ENCODE data around the gene SOX9.

SOX9 gene

GRCh38 chr17:72164158-72164739 is 43.4 kb downstream of the SOX9 start:
- H3K27ac ChIP-seq (ENCODE audit: low read depth, low read length, severe bottlenecking), result no peak overlapping the region
- WGBS, 2 experiments (ENCODE audit: insufficient coverage in 2 of 2), result 100% methylated on average over 1 of the region's 3 CpGs; no CpG with 5 or more reads in 1 of the 2 experiments

GRCh38 chr17:72165192-72165866 is 44.5 kb downstream of the SOX9 start:
- Histone ChIP-seq H3K9me3 (ENCODE audit: control insufficient read depth, low read length) (peaks cover 3% of the 10 kb centered on the region), H3K4me1 (ENCODE audit: control insufficient read depth, insufficient read depth, low read length, poor library complexity, severe bottlenecking) (no peaks in the 10 kb centered on the region), H3K36me3 (ENCODE audit: control insufficient read depth, insufficient read depth, low read length) (no peaks in the 10 kb centered on the region), H3K4me3 (ENCODE audit: extremely low read depth, insufficient read depth, low read length, poor library complexity, severe bottlenecking) (no peak overlapping the region), H3K27ac (ENCODE audit: low read depth, low read length, severe bottlenecking) (no peak overlapping the region)
- 47 to 55% methylated on average over 4 to 7 of the region's 9 CpGs for WGBS, 2 experiments (ENCODE audit: insufficient coverage in 2 of 2)

More at GRCh38 chr17:72164158-72164739, 43.4 kb downstream of the SOX9 start:
- Histone ChIP-seq H3K9me3 (ENCODE audit: control insufficient read depth, low read length) (peaks cover 3% of the 10 kb centered on the region), H3K4me1 (ENCODE audit: control insufficient read depth, insufficient read depth, low read length, poor library complexity, severe bottlenecking) (no peaks in the 10 kb centered on the region), H3K36me3 (ENCODE audit: control insufficient read depth, insufficient read depth, low read length) (no peaks in the 10 kb centered on the region), H3K4me3 (ENCODE audit: extremely low read depth, insufficient read depth, low read length, poor library complexity, severe bottlenecking) (no peak overlapping the region)

- Histone ChIP-seq H3K9me3 (ENCODE audit: control insufficient read depth, low read length) (no peaks in the 10 kb centered on the region), H3K27ac (ENCODE audit: low read depth, low read length, severe bottlenecking) (no peak overlapping the region)
- whole genome bisulfite sequencing, 2 experiments (ENCODE audit: insufficient coverage in 2 of 2), result 58 to 66% methylated on average over 8 to 9 of the region's 12 CpGs
Observed at GRCh38 chr17:72165867-72166439, 45.1 kb downstream of the SOX9 start.

GRCh38 chr17:72167593-72167992 is 46.8 kb downstream of the SOX9 start:
- H3K36me3 ChIP-seq (ENCODE audit: control insufficient read depth, insufficient read depth, low read length), result no peaks in the 10 kb centered on the region
- no peak overlapping the region for H3K4me3 ChIP-seq (ENCODE audit: extremely low read depth, insufficient read depth, low read length, poor library complexity, severe bottlenecking)
- no peak overlapping the region for H3K27ac ChIP-seq (ENCODE audit: low read depth, low read length, severe bottlenecking)
- H3K4me1 ChIP-seq (ENCODE audit: control insufficient read depth, insufficient read depth, low read length, poor library complexity, severe bottlenecking), result no peaks in the 10 kb centered on the region
- WGBS, 2 experiments (ENCODE audit: insufficient coverage in 2 of 2), result 67% methylated on average over 1 of the region's 2 CpGs; no CpG with 5 or more reads in 1 of the 2 experiments
- H3K9me3 ChIP-seq (ENCODE audit: control insufficient read depth, low read length), result no peaks in the 10 kb centered on the region

More at GRCh38 chr17:72165867-72166439, 45.1 kb downstream of the SOX9 start:
- H3K36me3 ChIP-seq (ENCODE audit: control insufficient read depth, insufficient read depth, low read length), result no peaks in the 10 kb centered on the region
- no peak overlapping the region for H3K4me3 ChIP-seq (ENCODE audit: extremely low read depth, insufficient read depth, low read length, poor library complexity, severe bottlenecking)
- no peaks in the 10 kb centered on the region for H3K4me1 ChIP-seq (ENCODE audit: control insufficient read depth, insufficient read depth, low read length, poor library complexity, severe bottlenecking)

GRCh38 chr17:72169823-72170222 is 49.0 kb downstream of the SOX9 start:
- H3K4me3 ChIP-seq (ENCODE audit: extremely low read depth, insufficient read depth, low read length, poor library complexity, severe bottlenecking), result no peak overlapping the region
- 82 to 97% methylated on average over 4 of the region's 4 CpGs for WGBS, 2 experiments (ENCODE audit: insufficient coverage in 2 of 2)
- no peak overlapping the region for H3K27ac ChIP-seq (ENCODE audit: low read depth, low read length, severe bottlenecking)
- H3K9me3 ChIP-seq (ENCODE audit: control insufficient read depth, low read length), result no peaks in the 10 kb centered on the region
- H3K4me1 ChIP-seq (ENCODE audit: control insufficient read depth, insufficient read depth, low read length, poor library complexity, severe bottlenecking), result no peaks in the 10 kb centered on the region
- no peaks in the 10 kb centered on the region for H3K36me3 ChIP-seq (ENCODE audit: control insufficient read depth, insufficient read depth, low read length)

GRCh38 chr17:72171703-72172667 is 51.2 kb downstream of the SOX9 start:
- H3K4me3 ChIP-seq (ENCODE audit: extremely low read depth, insufficient read depth, low read length, poor library complexity, severe bottlenecking), result no peak overlapping the region
- no peaks in the 10 kb centered on the region for H3K9me3 ChIP-seq (ENCODE audit: control insufficient read depth, low read length)
- no peaks in the 10 kb centered on the region for H3K36me3 ChIP-seq (ENCODE audit: control insufficient read depth, insufficient read depth, low read length)
- no peaks in the 10 kb centered on the region for H3K4me1 ChIP-seq (ENCODE audit: control insufficient read depth, insufficient read depth, low read length, poor library complexity, severe bottlenecking)
- WGBS, 2 experiments (ENCODE audit: insufficient coverage in 2 of 2), result 80 to 81% methylated on average over 2 to 5 of the region's 7 CpGs
- no peak overlapping the region for H3K27ac ChIP-seq (ENCODE audit: low read depth, low read length, severe bottlenecking)

GRCh38 chr17:72173499-72174116 is 52.8 kb downstream of the SOX9 start:
- Histone ChIP-seq H3K4me1 (ENCODE audit: control insufficient read depth, insufficient read depth, low read length, poor library complexity, severe bottlenecking) (no peaks in the 10 kb centered on the region), H3K27ac (ENCODE audit: low read depth, low read length, severe bottlenecking) (no peak overlapping the region)
- WGBS, 2 experiments (ENCODE audit: insufficient coverage in 2 of 2), result 80 to 88% methylated on average over 9 of the region's 9 CpGs

GRCh38 chr17:72175263-72175662 is 54.4 kb downstream of the SOX9 start:
- no peaks in the 10 kb centered on the region for H3K4me1 ChIP-seq (ENCODE audit: control insufficient read depth, insufficient read depth, low read length, poor library complexity, severe bottlenecking)
- 60% methylated on average over 1 of the region's 4 CpGs; no CpG with 5 or more reads in 1 of the 2 experiments for WGBS, 2 experiments (ENCODE audit: insufficient coverage in 2 of 2)

More at GRCh38 chr17:72173499-72174116, 52.8 kb downstream of the SOX9 start:
- Histone ChIP-seq H3K36me3 (ENCODE audit: control insufficient read depth, insufficient read depth, low read length) (no peaks in the 10 kb centered on the region), H3K4me3 (ENCODE audit: extremely low read depth, insufficient read depth, low read length, poor library complexity, severe bottlenecking) (no peak overlapping the region), H3K9me3 (ENCODE audit: control insufficient read depth, low read length) (no peaks in the 10 kb centered on the region)

More at GRCh38 chr17:72175263-72175662, 54.4 kb downstream of the SOX9 start:
- Histone ChIP-seq H3K36me3 (ENCODE audit: control insufficient read depth, insufficient read depth, low read length) (no peaks in the 10 kb centered on the region), H3K4me3 (ENCODE audit: extremely low read depth, insufficient read depth, low read length, poor library complexity, severe bottlenecking) (no peak overlapping the region), H3K27ac (ENCODE audit: low read depth, low read length, severe bottlenecking) (no peak overlapping the region), H3K9me3 (ENCODE audit: control insufficient read depth, low read length) (no peaks in the 10 kb centered on the region)

Measured in mesodermal cell (in vitro differentiated cells).